Sigmoid colon (tissue), 7 donors: ENCODE measurements around the gene FNTB. TPM values are rescaled to one million over a fixed set of nuclear protein-coding genes. Genes with fewer than 3 reads are reported as not detected.
A peak's percentile ranks its signal among the peaks of the same experiment; 100 is the strongest.

Experiments used
- DNase-seq: peaks from one replicate; pipeline ENCODE4 v3.0.0-alpha.2; 2019
- H3K27ac ChIP-seq, 4 donors: fragments of 200-600 bp; sonication (generic); one replicate each; pipeline ENCODE4 v1.5.1; 2016 to 2019; ENCODE audit warnings: mild to moderate bottlenecking in 1 of 4
- H3K27me3 ChIP-seq, 3 donors: fragments of 200-600 bp; sonication (generic); one replicate each; pipeline ENCODE4 v1.5.1; 2019; ENCODE audit warnings: mild to moderate bottlenecking in 1 of 3
- H3K36me3 ChIP-seq, 4 donors: fragments of 200-600 bp; sonication (generic); one replicate each; pipeline ENCODE4 v1.5.1; 2016 to 2019
- H3K4me1 ChIP-seq, 4 donors: fragments of 200-600 bp; sonication (generic); one replicate each; pipeline ENCODE4 v1.5.1; 2017 to 2019
- H3K4me3 ChIP-seq, 4 donors: fragments of 200-600 bp; sonication (generic); one replicate each; pipeline ENCODE4 v1.5.1; 2017 to 2019; ENCODE audit warnings: mild to moderate bottlenecking in 2 of 4, moderate library complexity in 1 of 4
- H3K9me3 ChIP-seq, 4 donors: fragments of 200-600 bp in 3 of 4; sonication (generic) in 3 of 4; one replicate each; pipeline versions ENCODE4 v1.5.1 to v1.6.1; 2013 to 2019
- EP300 ChIP-seq, 4 donors: sonication (generic); formaldehyde crosslinking; IDR thresholded peaks; one replicate each; pipeline ENCODE4 v1.6.1; 2017; ENCODE audit warnings: antibody characterized with exemption in 4 of 4
- POLR2A ChIP-seq, 2 donors: fragments of 450-650 bp; IDR thresholded peaks; one replicate each; pipeline ENCODE4 v1.6.1; 2016; ENCODE audit warnings: antibody characterized with exemption in 2 of 2, mild to moderate bottlenecking in 2 of 2, moderate library complexity in 2 of 2
- POLR2AphosphoS5 ChIP-seq, 4 donors: sonication (generic); formaldehyde crosslinking; IDR thresholded peaks; one replicate each; pipeline ENCODE4 v1.6.1; 2017; ENCODE audit warnings: antibody characterized with exemption in 4 of 4
- WGBS, 2 donors: extraction: QIAGEN DNeasy Blood & Tissue Kit; methylation state at CpG; one replicate each; pipeline ENCODE4 v1.1.7; 2013; 5-methylcytosine and 5-hydroxymethylcytosine counted together
- intact Hi-C: fragments of 100-400 bp; cut with DNase I; formaldehyde crosslinking; loops from one replicate; pipeline ENCODE4 v1.15.1; 2023
- polyA plus RNA-seq, 3 donors: library from polyadenylated mRNA; stranded (reverse); fragments of 200-250 nt; gene quantifications; one replicate each; pipeline ENCODE4 v1.2.3, GENCODE V29; 2013
- total RNA-seq, 4 donors: library from RNA; depleted of rRNA; stranded (reverse); fragments of >200 nt; gene quantifications; one replicate each; pipeline ENCODE4 v1.1.0, GENCODE V29; 2016
- TF ChIP-seq, protein P1 (sequence below), 4 experiments: fragments of 450-650 bp in 3 of 4; fragments of 200-600 bp in 1 of 4; IDR thresholded peaks; one replicate each; pipeline ENCODE4 v1.5.1; 2016 to 2019; ENCODE audit warnings: antibody characterized with exemption in 4 of 4, mild to moderate bottlenecking in 3 of 4, moderate library complexity in 2 of 4
- donor health status: healthy with polysubstance abuse.
- donor health status: Bipolar disorder and iron deficiency.
- donor health status: healthy.

The FNTB gene
- total and polyA plus RNA-seq, 7 donors = 6.9 to 13.0 (median 10.7) TPM

DNA sequence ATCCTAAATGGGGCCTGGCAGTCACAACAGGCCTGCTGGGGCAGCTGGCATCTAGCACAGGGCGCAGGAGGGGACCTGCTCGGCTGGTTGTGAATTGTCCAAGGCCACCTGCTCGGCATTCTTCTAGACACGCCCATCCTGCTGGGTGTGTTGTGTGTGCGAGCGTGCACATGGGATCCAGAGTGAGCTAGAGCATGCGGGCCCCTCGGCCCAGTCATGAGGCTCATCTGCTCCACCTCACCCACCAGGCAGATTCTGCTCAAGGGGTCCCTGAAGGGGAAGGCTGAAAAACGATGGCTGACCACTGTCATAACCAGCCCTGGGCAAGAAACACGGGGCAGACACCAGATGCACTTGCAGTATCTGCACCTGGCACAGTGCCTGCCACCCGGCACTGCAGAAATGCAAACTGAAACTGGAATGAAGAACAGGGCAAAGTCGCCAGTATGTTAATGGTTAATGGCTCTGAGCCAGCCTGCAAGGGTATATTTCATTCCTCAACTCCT is 83.8 kb downstream of the FNTB start:
- intact Hi-C loops = no loop called here
- Histone ChIP-seq H3K4me1 (peaks cover 0 to 55% (median 45%) of the 10 kb centered on the region in 4 donors), H3K4me3 (peak overlapping the region in 1 of 4 donors; percentile 8), H3K27ac (no peak overlapping the region), H3K36me3 (peaks cover 0 to 29% (median 4%) of the 10 kb centered on the region in 4 donors), H3K27me3 (no peaks in the 10 kb centered on the region), H3K9me3 (no peaks in the 10 kb centered on the region)
- TF ChIP-seq POLR2A (IDR thresholded peaks at IDR 0.05) (no peak), EP300 (IDR thresholded peaks at IDR 0.05) (no peak), POLR2AphosphoS5 (IDR thresholded peaks at IDR 0.05) (peak in 2 of 4 donors; percentile 6 to 31)
- TF ChIP-seq, protein P1, sequence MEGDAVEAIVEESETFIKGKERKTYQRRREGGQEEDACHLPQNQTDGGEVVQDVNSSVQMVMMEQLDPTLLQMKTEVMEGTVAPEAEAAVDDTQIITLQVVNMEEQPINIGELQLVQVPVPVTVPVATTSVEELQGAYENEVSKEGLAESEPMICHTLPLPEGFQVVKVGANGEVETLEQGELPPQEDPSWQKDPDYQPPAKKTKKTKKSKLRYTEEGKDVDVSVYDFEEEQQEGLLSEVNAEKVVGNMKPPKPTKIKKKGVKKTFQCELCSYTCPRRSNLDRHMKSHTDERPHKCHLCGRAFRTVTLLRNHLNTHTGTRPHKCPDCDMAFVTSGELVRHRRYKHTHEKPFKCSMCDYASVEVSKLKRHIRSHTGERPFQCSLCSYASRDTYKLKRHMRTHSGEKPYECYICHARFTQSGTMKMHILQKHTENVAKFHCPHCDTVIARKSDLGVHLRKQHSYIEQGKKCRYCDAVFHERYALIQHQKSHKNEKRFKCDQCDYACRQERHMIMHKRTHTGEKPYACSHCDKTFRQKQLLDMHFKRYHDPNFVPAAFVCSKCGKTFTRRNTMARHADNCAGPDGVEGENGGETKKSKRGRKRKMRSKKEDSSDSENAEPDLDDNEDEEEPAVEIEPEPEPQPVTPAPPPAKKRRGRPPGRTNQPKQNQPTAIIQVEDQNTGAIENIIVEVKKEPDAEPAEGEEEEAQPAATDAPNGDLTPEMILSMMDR (IDR thresholded peaks at IDR 0.05) = no peak
- no peak for DNase-seq
- WGBS, 2 donors = 17 to 54% methylated on average over 12 of the region's 12 CpGs

DNA sequence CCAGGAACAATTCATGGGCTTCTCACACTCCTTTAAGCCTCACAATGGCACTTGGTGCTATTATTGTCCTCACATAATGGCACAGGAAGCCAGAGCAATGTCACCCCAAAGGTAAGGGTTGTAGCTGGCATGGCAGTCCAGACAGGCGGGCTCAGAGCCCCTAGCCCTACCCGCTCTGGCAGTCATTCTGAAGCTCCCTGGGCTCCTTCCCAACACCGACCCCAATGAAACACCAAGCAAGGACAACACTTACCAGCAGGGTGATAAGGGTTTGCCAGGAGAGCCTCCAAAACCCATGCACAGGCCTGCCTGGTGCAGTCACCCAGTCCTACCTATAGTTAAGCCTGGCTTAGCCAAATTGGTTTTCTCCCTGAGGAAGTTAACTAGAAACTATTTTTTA is 84.8 kb downstream of the FNTB start:
- Histone ChIP-seq H3K36me3 (peaks cover 4 to 31% (median 12%) of the 10 kb centered on the region in 4 donors), H3K27ac (no peak overlapping the region), H3K4me1 (peaks cover 0 to 55% (median 45%) of the 10 kb centered on the region in 4 donors), H3K4me3 (no peak overlapping the region), H3K9me3 (no peaks in the 10 kb centered on the region), H3K27me3 (no peaks in the 10 kb centered on the region)
- DNase-seq = no peak
- intact Hi-C loops = no loop called here
- 95 to 96% methylated on average over 3 of the region's 3 CpGs for WGBS, 2 donors
- TF ChIP-seq, protein P1 (IDR thresholded peaks at IDR 0.05) = no peak
- TF ChIP-seq EP300 (IDR thresholded peaks at IDR 0.05) (no peak), POLR2A (IDR thresholded peaks at IDR 0.05) (no peak), POLR2AphosphoS5 (IDR thresholded peaks at IDR 0.05) (no peak)

DNA sequence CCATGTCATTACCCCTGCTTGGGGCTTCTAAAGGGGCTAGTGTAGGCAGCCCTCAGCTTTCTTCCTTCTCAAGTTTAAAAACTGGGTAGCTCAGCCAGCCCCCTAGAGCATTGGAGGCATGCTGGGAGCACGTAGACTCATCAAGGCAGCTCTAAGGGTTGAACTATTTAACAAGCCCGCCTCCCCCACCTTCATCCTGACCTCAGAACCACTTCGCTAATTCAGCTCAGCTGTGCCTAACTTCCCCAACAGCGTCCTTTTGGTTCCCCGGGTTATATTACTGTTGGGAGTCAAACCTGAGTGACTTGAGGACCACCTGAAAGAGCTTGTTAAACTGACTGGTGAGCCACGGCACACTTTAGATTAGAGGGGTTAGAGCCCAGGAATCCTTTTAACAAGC is 85.6 kb downstream of the FNTB start:
- Histone ChIP-seq H3K9me3 (no peaks in the 10 kb centered on the region), H3K27ac (no peak overlapping the region), H3K27me3 (no peaks in the 10 kb centered on the region), H3K4me3 (no peak overlapping the region), H3K4me1 (peaks cover 0 to 55% (median 45%) of the 10 kb centered on the region in 4 donors), H3K36me3 (peaks cover 4 to 38% (median 19%) of the 10 kb centered on the region in 4 donors)
- TF ChIP-seq EP300 (IDR thresholded peaks at IDR 0.05) (no peak), POLR2A (IDR thresholded peaks at IDR 0.05) (no peak)
- intact Hi-C loops = no loop called here
- no peak for DNase-seq
- WGBS, 2 donors = 87 to 93% methylated on average over 6 of the region's 6 CpGs

DNA sequence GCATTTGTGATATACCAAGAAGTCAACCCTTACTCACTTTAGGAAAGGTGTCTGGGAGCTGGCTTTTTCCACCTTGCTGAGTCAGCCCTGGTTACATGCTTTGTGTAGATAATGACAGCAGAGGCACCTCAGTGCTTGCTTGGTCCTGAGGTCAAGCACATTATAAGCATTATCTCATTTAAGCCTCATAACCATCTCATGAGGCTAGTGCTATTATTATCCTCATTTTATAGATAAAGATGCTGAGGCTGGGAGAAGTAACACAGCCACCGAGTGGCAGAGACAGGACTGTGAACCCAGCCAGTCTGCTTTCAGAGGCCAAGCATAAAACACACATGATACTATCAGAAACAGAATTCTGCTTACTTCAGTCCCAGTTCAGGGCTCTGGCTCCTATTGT is 86.2 kb downstream of the FNTB start:
- H3K4me3 ChIP-seq = no peak overlapping the region
- H3K27me3 ChIP-seq = no peaks in the 10 kb centered on the region
- TF ChIP-seq, protein P1 (IDR thresholded peaks at IDR 0.05) = no peak
- no peak for TF ChIP-seq EP300 (IDR thresholded peaks at IDR 0.05)
- no peak for TF ChIP-seq POLR2A (IDR thresholded peaks at IDR 0.05)
- TF ChIP-seq POLR2AphosphoS5 (IDR thresholded peaks at IDR 0.05) = no peak
- DNase-seq = no peak
- no peak overlapping the region for H3K27ac ChIP-seq
- H3K4me1 ChIP-seq = peaks cover 0 to 58% (median 46%) of the 10 kb centered on the region in 4 donors
- intact Hi-C loops = no loop called here
- H3K9me3 ChIP-seq = no peaks in the 10 kb centered on the region
- H3K36me3 ChIP-seq = peaks cover 4 to 44% (median 24%) of the 10 kb centered on the region in 4 donors
- WGBS, 2 donors = 20 to 71% methylated on average over 1 of the region's 1 CpG

DNA sequence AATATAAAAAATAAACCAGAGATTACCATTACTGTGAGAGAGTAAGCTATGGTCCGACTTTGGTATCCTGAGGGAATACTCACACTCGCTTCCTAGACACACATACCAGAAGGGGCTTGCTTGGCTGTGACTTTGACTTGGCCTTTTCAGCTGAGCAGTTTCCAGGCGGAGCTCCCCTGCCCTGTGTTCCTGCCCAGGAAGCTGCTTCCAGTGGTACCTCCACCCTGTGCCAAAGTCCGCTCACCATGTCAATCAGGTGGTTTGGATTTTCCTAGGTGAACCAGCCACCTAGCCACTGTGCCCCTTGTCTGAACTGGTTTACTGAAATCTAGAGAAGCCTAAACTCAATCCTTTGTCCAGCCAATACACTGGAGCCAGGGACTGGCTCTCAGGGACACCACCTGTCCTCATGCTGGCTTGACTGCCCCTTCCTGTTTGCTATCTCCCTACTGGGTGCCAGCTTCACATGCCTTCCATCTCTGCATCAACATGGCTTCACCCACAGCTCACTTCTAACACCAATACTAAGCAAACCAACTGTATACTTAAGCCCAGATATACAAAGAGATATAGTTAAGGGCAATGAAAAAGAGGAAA is 87.0 kb downstream of the FNTB start:
- WGBS, 2 donors = 21 to 72% methylated on average over 4 of the region's 4 CpGs

More for the DNA sequence above, 87.0 kb downstream of the FNTB start:
- no peak overlapping the region for H3K4me3 ChIP-seq
- intact Hi-C loops = no loop called here
- H3K4me1 ChIP-seq = peaks cover 0 to 65% (median 51%) of the 10 kb centered on the region in 4 donors
- TF ChIP-seq, protein P1 (IDR thresholded peaks at IDR 0.05) = no peak
- TF ChIP-seq POLR2AphosphoS5 (IDR thresholded peaks at IDR 0.05) = no peak
- no peak for TF ChIP-seq EP300 (IDR thresholded peaks at IDR 0.05)
- TF ChIP-seq POLR2A (IDR thresholded peaks at IDR 0.05) = no peak
- peak overlapping the region in 1 of 4 donors; percentile 5 for H3K27ac ChIP-seq
- no peaks in the 10 kb centered on the region for H3K27me3 ChIP-seq
- H3K36me3 ChIP-seq = peaks cover 4 to 47% (median 25%) of the 10 kb centered on the region in 4 donors
- no peak for DNase-seq
- H3K9me3 ChIP-seq = no peaks in the 10 kb centered on the region
